ENCODE measurements around the gene INMT.

GRCh38 chr7:30706316-30706715 lies 45.6 kb upstream of the INMT start:
- TF ChIP-seq EP300 (IDR thresholded peaks at IDR 0.05) (no peak), POLR2A (IDR thresholded peaks at IDR 0.05) (no peak), CTCF (IDR thresholded peaks at IDR 0.05) (no peak)
